Progenitor cell of endocrine pancreas (in vitro differentiated cells): Measurements from ENCODE around the gene GADD45A. TPM values are rescaled to one million over a fixed set of nuclear protein-coding genes. Genes with fewer than 3 reads are reported as not detected.
"Not testable (repeated sequence)": the region's sequence is repeated elsewhere in the genome, so short reads cannot be mapped to it uniquely, and the experiment has no call there.

Experiments used
- DNase-seq: peaks from one replicate; pipeline ENCODE4 v3.0.0; 2021; ENCODE audit warnings: low spot score; ENCODE audit not compliant: unreplicated experiment
- H3K27ac Mint-ChIP-seq: 2 replicates; pipeline ENCODE4 v1.8.0; 2021; ENCODE audit warnings: mild to moderate bottlenecking, moderate library complexity, mixed read lengths
- H3K27me3 Mint-ChIP-seq: 2 replicates; pipeline ENCODE4 v1.8.0; 2021; ENCODE audit warnings: mixed read lengths
- H3K36me3 Mint-ChIP-seq: 2 replicates; pipeline ENCODE4 v1.8.0; 2022; ENCODE audit warnings: mixed read lengths; ENCODE audit not compliant: insufficient read depth
- H3K4me1 Mint-ChIP-seq: 2 replicates; pipeline ENCODE4 v1.8.0; 2021; ENCODE audit warnings: low read depth, mixed read lengths
- H3K4me3 Mint-ChIP-seq: 2 replicates; pipeline ENCODE4 v1.8.0; 2021; ENCODE audit warnings: low read depth, mild to moderate bottlenecking, moderate library complexity, mixed read lengths
- H3K9me3 Mint-ChIP-seq: 2 replicates; pipeline ENCODE4 v1.8.0; 2021; ENCODE audit warnings: low read depth, mixed read lengths
- CTCF ChIP-seq: fragments of 200-600 bp; sonication (generic); IDR thresholded peaks from one replicate; pipeline ENCODE4 v1.5.0; 2021; ENCODE audit warnings: antibody characterized with exemption, mild to moderate bottlenecking; ENCODE audit not compliant: unreplicated experiment
- total RNA-seq: library from RNA; stranded (reverse); gene quantifications from 2 replicates; pipeline ENCODE4 v1.2.1, GENCODE V29; 2021

GADD45A gene
- total RNA-seq, 1 donor from 2014 or later = 47.7 TPM

- no peak for TF ChIP-seq CTCF
- Mint-ChIP-seq H3K27ac (no peak overlapping the region), H3K4me3 (no peak overlapping the region), H3K4me1 (peaks cover 2% of the 10 kb centered on the region), H3K9me3 (no peaks in the 10 kb centered on the region), H3K27me3 (no peaks in the 10 kb centered on the region), H3K36me3 (no peaks in the 10 kb centered on the region)
- no peak for DNase-seq
These were observed 40.0 kb downstream of the GADD45A start for GRCh38 chr1:67724928-67725560.

- H3K4me1 Mint-ChIP-seq = peaks cover 2% of the 10 kb centered on the region
- no peaks in the 10 kb centered on the region for H3K27me3 Mint-ChIP-seq
- H3K9me3 Mint-ChIP-seq = no peaks in the 10 kb centered on the region
- TF ChIP-seq CTCF = no peak
- no peak overlapping the region for H3K4me3 Mint-ChIP-seq
- no peak overlapping the region for H3K27ac Mint-ChIP-seq
- no peaks in the 10 kb centered on the region for H3K36me3 Mint-ChIP-seq
- no peak for DNase-seq
These were observed 41.2 kb downstream of the GADD45A start for GRCh38 chr1:67726224-67726623.

GRCh38 chr1:67729872-67730271 lies 44.9 kb downstream of the GADD45A start:
- Mint-ChIP-seq H3K36me3 (no peaks in the 10 kb centered on the region), H3K4me1 (peaks cover 2% of the 10 kb centered on the region), H3K4me3 (no peak overlapping the region), H3K9me3 (no peaks in the 10 kb centered on the region), H3K27me3 (no peaks in the 10 kb centered on the region), H3K27ac (no peak overlapping the region)
- no peak for DNase-seq
- TF ChIP-seq CTCF = no peak

- not testable (repeated sequence) for H3K4me1 Mint-ChIP-seq, H3K36me3 Mint-ChIP-seq, DNase-seq, H3K9me3 Mint-ChIP-seq, H3K4me3 Mint-ChIP-seq, H3K27me3 Mint-ChIP-seq, H3K27ac Mint-ChIP-seq
These were observed 45.3 kb downstream of the GADD45A start for GRCh38 chr1:67730312-67730711.

- no peak for DNase-seq
- Mint-ChIP-seq H3K27me3 (no peaks in the 10 kb centered on the region), H3K4me1 (peaks cover 2% of the 10 kb centered on the region), H3K36me3 (no peaks in the 10 kb centered on the region), H3K27ac (no peak overlapping the region), H3K4me3 (no peak overlapping the region), H3K9me3 (no peaks in the 10 kb centered on the region)
- no peak for TF ChIP-seq CTCF
These were observed 46.3 kb downstream of the GADD45A start for GRCh38 chr1:67731322-67731721.

GRCh38 chr1:67732750-67733151 lies 47.8 kb downstream of the GADD45A start:
- H3K4me3 Mint-ChIP-seq = no peak overlapping the region
- H3K27me3 Mint-ChIP-seq = no peaks in the 10 kb centered on the region
- no peak for TF ChIP-seq CTCF
- peaks cover 2% of the 10 kb centered on the region for H3K4me1 Mint-ChIP-seq
- no peaks in the 10 kb centered on the region for H3K36me3 Mint-ChIP-seq
- no peak overlapping the region for H3K27ac Mint-ChIP-seq
- no peaks in the 10 kb centered on the region for H3K9me3 Mint-ChIP-seq
- no peak for DNase-seq
